CD14-positive monocyte (primary cell): Measurements from ENCODE around the gene CCDC200. TPM values are rescaled to one million over a fixed set of nuclear protein-coding genes. Genes with fewer than 3 reads are reported as not detected.

Experiments
- DNase-seq, 3 donors: peaks; one replicate each; pipeline ENCODE4 v3.0.0-alpha.2; 2011 to 2022
- H2AFZ ChIP-seq: 2 replicates; pipeline ENCODE4 v1.6.0; 2012; ENCODE audit warnings: mild to moderate bottlenecking, low read depth, low read length, inconsistent platforms; ENCODE audit not compliant: insufficient read depth, poor library complexity, severe bottlenecking
- H3K27ac ChIP-seq, 2 donors: 1 replicate in 1 of 2; 2 replicates in 1 of 2; pipeline ENCODE4 v1.5.1; 2012 to 2013; ENCODE audit warnings: low read length in 2 of 2, control low read depth in 1 of 2, inconsistent platforms in 1 of 2, low read depth in 1 of 2, mild to moderate bottlenecking in 1 of 2
- H3K27me3 ChIP-seq, 2 donors: one replicate each; pipeline versions ENCODE4 v1.6.0 to v1.6.1; 2011 to 2013; ENCODE audit warnings: low read length in 2 of 2; ENCODE audit not compliant: control insufficient read depth in 2 of 2, insufficient read depth in 2 of 2
- H3K36me3 ChIP-seq, 2 donors: replicated peaks in 1 of 2; 1 replicate in 1 of 2; 2 replicates in 1 of 2; pipeline versions ENCODE4 v1.5.1 to v1.6.1; 2012 to 2013; ENCODE audit warnings: low read length in 2 of 2, control low read depth in 1 of 2, inconsistent platforms in 1 of 2, mild to moderate bottlenecking in 1 of 2; ENCODE audit not compliant: insufficient read depth in 2 of 2, control insufficient read depth in 1 of 2
- H3K4me1 ChIP-seq, 2 donors: 1 replicate in 1 of 2; 2 replicates in 1 of 2; pipeline versions ENCODE4 v1.5.1 to v1.6.1; 2012 to 2013; ENCODE audit warnings: low read length in 2 of 2, control low read depth in 1 of 2, inconsistent platforms in 1 of 2, mild to moderate bottlenecking in 1 of 2, moderate library complexity in 1 of 2; ENCODE audit not compliant: insufficient read depth in 2 of 2, control insufficient read depth in 1 of 2
- H3K4me2 ChIP-seq: replicated peaks from 2 replicates; pipeline ENCODE3; 2012; ENCODE audit warnings: low read length, moderate library complexity, mild to moderate bottlenecking; ENCODE audit not compliant: poor library complexity, severe bottlenecking; ENCODE audit errors: extremely low read depth
- H3K4me3 ChIP-seq, 3 experiments: fragments of 200-600 bp in 1 of 3; sonication (generic) in 1 of 3; replicated peaks in 1 of 3; 1 replicate in 2 of 3; 2 replicates in 1 of 3; pipeline ENCODE4 v1.5.1; 2011 to 2013; ENCODE audit warnings: low read length in 3 of 3, mild to moderate bottlenecking in 3 of 3, control low read depth in 2 of 3, low read depth in 2 of 3, inconsistent platforms in 1 of 3, moderate library complexity in 1 of 3
- H3K79me2 ChIP-seq: 2 replicates; pipeline ENCODE4 v1.6.0; 2012; ENCODE audit warnings: mild to moderate bottlenecking, control low read depth, inconsistent platforms, low read length, moderate library complexity; ENCODE audit not compliant: insufficient read depth
- H3K9ac ChIP-seq: 2 replicates; pipeline ENCODE4 v1.6.0; 2017; ENCODE audit warnings: low read length, mild to moderate bottlenecking; ENCODE audit not compliant: insufficient read depth, poor library complexity, severe bottlenecking
- H3K9me3 ChIP-seq, 2 donors: replicated peaks in 1 of 2; 1 replicate in 1 of 2; 2 replicates in 1 of 2; pipeline versions ENCODE4 v1.5.1 to v1.6.1; 2012 to 2013; ENCODE audit warnings: low read length in 2 of 2, control low read depth in 1 of 2; ENCODE audit not compliant: control insufficient read depth in 1 of 2, insufficient read depth in 1 of 2
- H4K20me1 ChIP-seq: 2 replicates; pipeline ENCODE4 v1.6.0; 2012; ENCODE audit warnings: mild to moderate bottlenecking, low read length, control low read depth, moderate library complexity; ENCODE audit not compliant: insufficient read depth
- H3K27ac Mint-ChIP-seq, 7 donors: one replicate each; pipeline ENCODE4 v1.8.0; 2020; ENCODE audit warnings: mild to moderate bottlenecking in 7 of 7, mixed read lengths in 7 of 7, moderate library complexity in 6 of 7, inconsistent platforms in 2 of 7
- H3K27me3 Mint-ChIP-seq, 3 donors: one replicate each; pipeline ENCODE4 v1.8.0; 2021 to 2022; ENCODE audit warnings: low read depth in 3 of 3, mild to moderate bottlenecking in 3 of 3, mixed read lengths in 3 of 3, moderate library complexity in 3 of 3, inconsistent platforms in 1 of 3
- H3K36me3 Mint-ChIP-seq, 2 donors: one replicate each; pipeline ENCODE4 v1.8.0; 2020; ENCODE audit warnings: mixed read lengths in 2 of 2, inconsistent platforms in 1 of 2, mild to moderate bottlenecking in 1 of 2
- H3K4me1 Mint-ChIP-seq: one replicate; pipeline ENCODE4 v1.8.0; 2020; ENCODE audit warnings: mild to moderate bottlenecking, mixed read lengths
- H3K4me3 Mint-ChIP-seq, 2 donors: one replicate each; pipeline ENCODE4 v1.8.0; 2020; ENCODE audit warnings: mild to moderate bottlenecking in 2 of 2, mixed read lengths in 2 of 2, moderate library complexity in 1 of 2
- H3K9me3 Mint-ChIP-seq, 7 donors: one replicate each; pipeline ENCODE4 v1.8.0; 2020 to 2022; ENCODE audit warnings: mixed read lengths in 7 of 7, mild to moderate bottlenecking in 6 of 7, moderate library complexity in 6 of 7, inconsistent platforms in 2 of 7
- CTCF ChIP-seq: fragments of 200-600 bp; IDR thresholded peaks from one replicate; pipeline ENCODE4 v1.8.0; 2022; ENCODE audit warnings: antibody characterized with exemption, mild to moderate bottlenecking
- WGBS: methylation state at CpG from one replicate; pipeline ENCODE4 v1.1.5; 2013; ENCODE audit warnings: missing lambda C conversion rate; ENCODE audit not compliant: insufficient coverage; 5-methylcytosine and 5-hydroxymethylcytosine counted together
- intact Hi-C, 2 donors: fragments of 100-400 bp; cut with micrococcal nuclease; formaldehyde crosslinking; loops; one replicate each; pipeline versions ENCODE4 v1.15.0 to v1.15.1; 2023
- polyA plus RNA-seq, 3 donors: library from polyadenylated mRNA; depleted of rRNA in 1 of 3; unstranded in 2 of 3; stranded (reverse) in 1 of 3; fragments of 300-500 nt in 2 of 3; fragments of >200 nt in 1 of 3; fragmentation: Illumina TruSeq in 2 of 3; gene quantifications; 1 replicate in 2 of 3; 2 replicates in 1 of 3; pipeline ENCODE4 v1.2.3, GENCODE V29; 2012 to 2021

CCDC200 gene
- polyA plus RNA-seq, 3 donors = not detected

DNA sequence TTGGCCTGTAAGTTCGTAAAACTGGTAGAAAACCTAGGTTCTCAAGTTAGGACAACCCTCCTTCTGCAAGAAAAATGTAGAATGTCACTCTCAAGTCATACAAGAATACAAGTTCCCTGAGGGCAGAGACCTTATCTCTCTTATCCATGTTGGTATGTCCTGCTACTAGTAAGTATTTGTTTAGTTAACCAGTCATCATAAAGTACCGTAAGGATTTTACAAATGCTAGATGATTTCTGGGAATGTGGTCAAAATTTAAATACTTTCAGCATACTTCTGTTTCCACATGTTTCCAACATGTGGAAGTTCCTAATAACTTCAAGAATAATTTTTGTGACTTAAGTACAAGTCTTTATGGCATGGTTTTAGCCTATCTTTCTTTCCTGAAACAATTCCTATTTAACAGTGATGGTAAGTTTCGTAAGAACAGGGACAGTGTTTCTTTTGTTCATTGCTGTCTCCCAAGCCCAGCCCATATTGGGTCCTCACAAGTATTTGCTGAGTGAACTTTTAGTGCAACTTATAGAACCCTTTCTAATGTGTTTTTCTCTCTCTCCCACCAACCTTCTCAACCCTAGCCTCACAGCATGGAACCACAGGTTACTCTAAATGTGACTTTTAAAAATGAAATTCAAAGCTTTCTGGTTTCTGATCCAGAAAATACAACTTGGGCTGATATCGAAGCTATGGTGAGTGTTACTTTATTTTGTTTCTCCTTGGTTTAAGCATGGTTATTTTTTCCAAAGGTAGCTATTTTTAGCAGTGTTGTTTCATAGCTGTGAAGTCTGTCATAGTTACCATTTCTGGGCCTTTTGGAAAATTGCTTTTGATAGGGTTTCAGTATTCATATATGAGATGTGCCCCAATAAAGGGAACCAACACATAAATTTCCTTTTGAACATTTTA lies 53.0 kb downstream of the CCDC200 start:
- no peaks in the 10 kb centered on the region for H3K27me3 Mint-ChIP-seq
- Histone ChIP-seq H3K27me3 (no peaks in the 10 kb centered on the region), H3K27ac (peak overlapping the region in 1 of 2 donors; percentile 27), H3K4me1 (peaks cover 18 to 25% of the 10 kb centered on the region in 2 donors), H3K9me3 (no peaks in the 10 kb centered on the region), H3K36me3 (peaks cover 46 to 54% of the 10 kb centered on the region in 2 donors), H3K79me2 (peaks cover 69% of the 10 kb centered on the region), H3K4me3 (no peak overlapping the region), H4K20me1 (peaks cover 85% of the 10 kb centered on the region), H3K4me2 (no peak overlapping the region), H2AFZ (no peak overlapping the region), H3K9ac (no peak overlapping the region)
- peak overlapping the region in 3 of 7 donors; percentile 38 to 61 (median 50) for H3K27ac Mint-ChIP-seq
- H3K36me3 Mint-ChIP-seq = peaks cover 40 to 57% of the 10 kb centered on the region in 2 donors
- no peaks in the 10 kb centered on the region for H3K9me3 Mint-ChIP-seq
- intact Hi-C loops = loop anchor here in 1 of 2 donors (10.0 kb wide), 2 partner anchors 151 to 319 kb away; partner anchors contain the start of genes RND2 and VAT1
- TF ChIP-seq CTCF = no peak
- no CpG with 5 or more reads among the region's 4 CpGs for WGBS
- peaks cover 23% of the 10 kb centered on the region for H3K4me1 Mint-ChIP-seq
- no peak overlapping the region for H3K4me3 Mint-ChIP-seq
- no peak for DNase-seq

GRCh38 chr17:43171586-43172487 lies 56.6 kb downstream of the CCDC200 start:
- Histone ChIP-seq H3K27ac (peak overlapping the region; percentile 85 to 99), H3K4me3 (peak overlapping the region; percentile 67 to 97 (median 91)), H3K4me1 (peaks cover 33 to 40% of the 10 kb centered on the region in 2 donors), H2AFZ (peak overlapping the region; percentile 78), H3K4me2 (peak overlapping the region; percentile 93), H4K20me1 (peaks cover 49% of the 10 kb centered on the region), H3K9ac (peak overlapping the region; percentile 91), H3K27me3 (no peaks in the 10 kb centered on the region), H3K9me3 (no peaks in the 10 kb centered on the region), H3K36me3 (peaks cover 14 to 18% of the 10 kb centered on the region in 2 donors), H3K79me2 (peaks cover 51% of the 10 kb centered on the region)
- peak; percentile 26 for TF ChIP-seq CTCF
- Mint-ChIP-seq H3K9me3 (no peaks in the 10 kb centered on the region), H3K27me3 (no peaks in the 10 kb centered on the region), H3K4me1 (peaks cover 21% of the 10 kb centered on the region), H3K4me3 (no peak overlapping the region), H3K36me3 (peaks cover 14 to 28% of the 10 kb centered on the region in 2 donors), H3K27ac (no peak overlapping the region)
- DNase-seq = peak; percentile 68 to 96 (median 94)
- WGBS = 18% methylated on average over 8 of the region's 12 CpGs
- intact Hi-C loops = loop anchor here (1.0 to 10.0 kb wide), 5 partner anchors 47 to 340 kb away; partner anchors contain the start of genes BRCA1 (in 2 of the 2), PSME3 (in 1 of the 2), RND2 (in 1 of the 2) and VAT1 (in 1 of the 2)
